PC-3 (cell line): Measurements from ENCODE around the gene GPD2. TPM values are rescaled to one million over a fixed set of nuclear protein-coding genes. Genes with fewer than 3 reads are reported as not detected.

ENCODE experiments used
- ATAC-seq: fragments of 200-7000 bp; cut with Tn5 transposase; 2 replicates; pipeline ENCODE4 v1.9.1; 2020; ENCODE audit warnings: mild to moderate bottlenecking, moderate library complexity
- BruUV-seq: library from RNA; stranded (reverse); fragments of 400-500 nt; replicated peaks from 2 replicates; lab custom pipeline; 2021; lab: Mats Ljungman, UMichigan
- CTCF ChIA-PET: fragments of 300-600 bp; sonication (Branson Sonifier 250); formaldehyde crosslinking; loops from one replicate; lab custom pipeline; 2022; ENCODE audit warnings: antibody characterized with exemption; lab: Charles Lee
- POLR2A ChIA-PET: fragments of 300-600 bp; sonication (Branson Sonifier 250); formaldehyde crosslinking; loops from one replicate; lab custom pipeline; 2022; ENCODE audit warnings: antibody characterized with exemption; ENCODE audit not compliant: unreplicated experiment; lab: Charles Lee
- DNase-seq: peaks from one replicate; pipeline ENCODE4 v3.0.0-alpha.2; 2015
- H2AFZ ChIP-seq: fragments of 300-600 bp; sonication (generic); 2 replicates; pipeline ENCODE4 v1.6.0; 2016; ENCODE audit warnings: antibody characterized with exemption, low read length
- H3F3A ChIP-seq: fragments of 300-600 bp; sonication (generic); one replicate; pipeline ENCODE4 v1.6.0; 2017; ENCODE audit warnings: antibody characterized with exemption, low read length, control low read depth, mild to moderate bottlenecking; ENCODE audit not compliant: unreplicated experiment
- H3K27ac ChIP-seq: fragments of 300-600 bp; sonication (generic); 2 replicates; pipeline ENCODE4 v1.5.1; 2016; ENCODE audit warnings: mild to moderate bottlenecking, low read length
- H3K27me3 ChIP-seq: fragments of 300-600 bp; sonication (generic); 2 replicates; pipeline ENCODE4 v1.6.1; 2016; ENCODE audit warnings: low read length, mixed read lengths
- H3K36me3 ChIP-seq: fragments of 300-600 bp; sonication (generic); 2 replicates; pipeline ENCODE4 v1.6.1; 2016; ENCODE audit warnings: low read depth, mixed run types, low read length, mixed read lengths
- H3K4me1 ChIP-seq: fragments of 300-600 bp; sonication (generic); 2 replicates; pipeline ENCODE4 v1.5.1; 2016; ENCODE audit warnings: low read length; ENCODE audit not compliant: insufficient read depth
- H3K4me2 ChIP-seq: fragments of 300-600 bp; sonication (generic); 2 replicates; pipeline ENCODE4 v1.6.0; 2016; ENCODE audit warnings: low read length
- H3K4me3 ChIP-seq: fragments of 300-600 bp; sonication (generic); 2 replicates; pipeline ENCODE4 v1.5.1; 2016; ENCODE audit warnings: mild to moderate bottlenecking, low read length, mixed read lengths
- H3K79me2 ChIP-seq: fragments of 300-600 bp; sonication (generic); 2 replicates; pipeline ENCODE4 v1.6.1; 2017; ENCODE audit warnings: low read length, mixed read lengths
- H3K9ac ChIP-seq: fragments of 300-600 bp; sonication (generic); 2 replicates; pipeline ENCODE4 v1.6.0; 2016; ENCODE audit warnings: mild to moderate bottlenecking, low read length
- H3K9me2 ChIP-seq: fragments of 300-600 bp; sonication (generic); replicated peaks from 2 replicates; pipeline ENCODE4 v1.6.1; 2016; ENCODE audit warnings: mixed run types, low read length, mixed read lengths
- H3K9me3 ChIP-seq: fragments of 300-600 bp; sonication (generic); 2 replicates; pipeline ENCODE4 v1.6.1; 2016; ENCODE audit warnings: low read length, mixed read lengths
- H4K20me1 ChIP-seq: fragments of 300-600 bp; sonication (generic); 2 replicates; pipeline ENCODE4 v1.6.1; 2016; ENCODE audit warnings: low read length, mixed read lengths
- CTCF ChIP-seq: fragments of 300-600 bp; sonication (generic); conservative IDR thresholded peaks from 2 replicates; pipeline ENCODE4 v1.5.1; 2017; ENCODE audit warnings: antibody characterized with exemption, low read depth, mild to moderate bottlenecking, low read length
- EZH2 ChIP-seq: fragments of 300-600 bp; sonication (generic); IDR thresholded peaks from one replicate; pipeline ENCODE4 v1.6.1; 2017; ENCODE audit warnings: antibody characterized with exemption, mild to moderate bottlenecking, low read length; ENCODE audit not compliant: unreplicated experiment
- EZH2phosphoT487 ChIP-seq: fragments of 300-600 bp; sonication (generic); IDR thresholded peaks from 2 replicates; pipeline ENCODE4 v1.6.1; 2018; ENCODE audit warnings: mild to moderate bottlenecking, antibody characterized with exemption, low read length, borderline replicate concordance
- intact Hi-C: fragments of 100-400 bp; cut with micrococcal nuclease; formaldehyde crosslinking; loops from 2 replicates; pipeline ENCODE4 v1.9.0; 2023
- total RNA-seq: library from RNA; depleted of rRNA; stranded (reverse); fragments of >200 nt; gene quantifications from 2 replicates; pipeline ENCODE4 v1.2.3, GENCODE V29; 2014

GPD2 gene
- total RNA-seq, 1 experiment from 2014 or later, result 107 TPM

- H3K27ac ChIP-seq, result no peak overlapping the region
- H3K4me1 ChIP-seq, result peaks cover 17% of the 10 kb centered on the region
- no peaks in the 10 kb centered on the region for H4K20me1 ChIP-seq
- no peaks in the 10 kb centered on the region for H3K27me3 ChIP-seq
- no peak for DNase-seq
- H3F3A ChIP-seq, result peaks cover 8% of the 10 kb centered on the region
- no peak for TF ChIP-seq CTCF
- no peak for TF ChIP-seq EZH2
- no peak for TF ChIP-seq EZH2phosphoT487
- H3K4me3 ChIP-seq, result no peak overlapping the region
- BruUV-seq, result no TSS peak
- ATAC-seq, result no peak
- ChIA-PET CTCF (no interaction called here), POLR2A (no interaction called here)
- H3K36me3 ChIP-seq, result no peaks in the 10 kb centered on the region
- H3K9me2 ChIP-seq, result no peaks in the 10 kb centered on the region
- no peak overlapping the region for H3K9ac ChIP-seq
- no peaks in the 10 kb centered on the region for H3K79me2 ChIP-seq
- no peak overlapping the region for H2AFZ ChIP-seq
- intact Hi-C loops, result no loop called here
- no peak overlapping the region for H3K4me2 ChIP-seq
- H3K9me3 ChIP-seq, result no peaks in the 10 kb centered on the region
Observed at GRCh38 chr2:156396126-156396525, 40.1 kb upstream of the GPD2 start.

DNA sequence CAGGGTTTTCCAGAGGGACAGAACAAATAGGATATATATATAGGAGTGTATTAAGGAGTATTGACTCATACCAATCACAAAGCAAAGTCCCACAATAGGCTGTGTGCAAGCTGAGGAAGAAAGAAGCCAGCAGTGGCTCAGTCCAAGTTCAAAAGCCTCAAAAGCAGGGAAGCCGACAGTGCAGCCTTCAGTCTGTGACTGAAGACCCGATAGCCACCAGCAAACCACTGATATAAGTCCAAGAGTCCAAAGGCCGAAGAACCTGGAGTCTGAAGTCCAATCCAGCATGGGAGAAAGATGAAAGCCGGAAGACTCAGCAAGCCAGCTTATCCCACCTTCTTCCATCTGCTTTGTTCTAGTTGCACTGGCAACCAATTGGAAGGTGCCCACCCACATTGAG lies 39.0 kb upstream of the GPD2 start:
- TF ChIP-seq EZH2phosphoT487 (no peak), EZH2 (no peak), CTCF (no peak)
- Histone ChIP-seq H3K27ac (no peak overlapping the region), H3K4me3 (no peak overlapping the region), H3F3A (peaks cover 8% of the 10 kb centered on the region), H3K79me2 (no peaks in the 10 kb centered on the region), H3K27me3 (no peaks in the 10 kb centered on the region), H2AFZ (no peak overlapping the region), H3K9ac (no peak overlapping the region), H4K20me1 (no peaks in the 10 kb centered on the region), H3K9me3 (no peaks in the 10 kb centered on the region), H3K9me2 (no peaks in the 10 kb centered on the region), H3K4me1 (peaks cover 21% of the 10 kb centered on the region), H3K4me2 (no peak overlapping the region), H3K36me3 (no peaks in the 10 kb centered on the region)
- ATAC-seq, result no peak
- ChIA-PET CTCF (no interaction called here), POLR2A (no interaction called here)
- no TSS peak for BruUV-seq
- intact Hi-C loops, result no loop called here
- DNase-seq, result peak; percentile 6

- H3K4me3 ChIP-seq, result no peak overlapping the region
- no peak overlapping the region for H3K9ac ChIP-seq
- H3K9me3 ChIP-seq, result no peaks in the 10 kb centered on the region
- no peak for ATAC-seq
- H3K27me3 ChIP-seq, result no peaks in the 10 kb centered on the region
- H3K4me2 ChIP-seq, result peak overlapping the region; percentile 97; the same call in 1 of the 2 replicates
- DNase-seq, result no peak
- H4K20me1 ChIP-seq, result no peaks in the 10 kb centered on the region
- ChIA-PET POLR2A (no interaction called here), CTCF (no interaction called here)
- H2AFZ ChIP-seq, result no peak overlapping the region
- peaks cover 8% of the 10 kb centered on the region for H3F3A ChIP-seq
- no peaks in the 10 kb centered on the region for H3K36me3 ChIP-seq
- peaks cover 21% of the 10 kb centered on the region for H3K4me1 ChIP-seq
- no TSS peak for BruUV-seq
- intact Hi-C loops, result no loop called here
- no peak overlapping the region for H3K27ac ChIP-seq
- H3K9me2 ChIP-seq, result no peaks in the 10 kb centered on the region
- H3K79me2 ChIP-seq, result no peaks in the 10 kb centered on the region
- TF ChIP-seq EZH2phosphoT487 (no peak), EZH2 (no peak), CTCF (no peak)
Observed at GRCh38 chr2:156398176-156398575, 38.0 kb upstream of the GPD2 start.
